UCSD-AML1 (cell line): Measurements from ENCODE around the gene SDC4.

Experiments
- DNase-seq: peaks from one replicate; lab custom pipeline; 2025; ENCODE audit not compliant: unreplicated experiment; lab: John Stamatoyannopoulos, UW

SDC4 gene

GRCh38 chr20:45320948-45321595 is 27.2 kb downstream of the SDC4 start:
- DNase-seq = peak; percentile 22

- DNase-seq = peak; percentile 39
Observed at GRCh38 chr20:45318948-45319347, 29.3 kb downstream of the SDC4 start.

GRCh38 chr20:45318386-45318939 is 29.8 kb downstream of the SDC4 start:
- DNase-seq = no peak

GRCh38 chr20:45317826-45318225 is 30.4 kb downstream of the SDC4 start:
- DNase-seq = no peak

GRCh38 chr20:45316150-45317080 is 31.8 kb downstream of the SDC4 start:
- no peak for DNase-seq

- DNase-seq = no peak
Observed at GRCh38 chr20:45315672-45316071, 32.6 kb downstream of the SDC4 start.

- no peak for DNase-seq
Observed at GRCh38 chr20:45313943-45314342, 34.3 kb downstream of the SDC4 start.

- no peak for DNase-seq
Observed at GRCh38 chr20:45313065-45313695, 35.0 kb downstream of the SDC4 start.

- DNase-seq = no peak
Observed at GRCh38 chr20:45312241-45312640, 36.0 kb downstream of the SDC4 start.

GRCh38 chr20:45311589-45312211 is 36.5 kb downstream of the SDC4 start:
- peak; percentile 65 for DNase-seq

GRCh38 chr20:45309075-45309474 is 39.1 kb downstream of the SDC4 start:
- no peak for DNase-seq

- no peak for DNase-seq
Observed at GRCh38 chr20:45308117-45308778, 40.0 kb downstream of the SDC4 start, which contains the start of gene MATN4. TSS of gene MATN4 (minus strand) at chr20:45308299. CDS start at chr20:45305582, 2,717 bp downstream.

- no peak for DNase-seq
Observed at GRCh38 chr20:45307076-45307640, 41.1 kb downstream of the SDC4 start.

- DNase-seq = peak; percentile 20
Observed at GRCh38 chr20:45306431-45306982, 41.7 kb downstream of the SDC4 start, which contains the start of gene RBPJL. TSS of gene RBPJL (plus strand) at chr20:45306840. CDS start at chr20:45306923, 83 bp downstream.

- DNase-seq = no peak
Observed at GRCh38 chr20:45305262-45305661, 43.0 kb downstream of the SDC4 start.

- no peak for DNase-seq
Observed at GRCh38 chr20:45304464-45304999, 43.7 kb downstream of the SDC4 start.

GRCh38 chr20:45303586-45304463 is 44.4 kb downstream of the SDC4 start:
- DNase-seq = no peak

- DNase-seq = no peak
Observed at GRCh38 chr20:45301824-45302271, 46.4 kb downstream of the SDC4 start.
